IMR-90 (cell line): Measurements from ENCODE around the gene UBE2QL1. TPM values are rescaled to one million over a fixed set of nuclear protein-coding genes. Genes with fewer than 3 reads are reported as not detected.

Experiments
- ATAC-seq: fragments of 200-7000 bp; cut with Tn5 transposase; 2 replicates; pipeline ENCODE4 v1.9.1; 2020; ENCODE audit warnings: low read depth, mild to moderate bottlenecking, moderate library complexity
- BruUV-seq: library from RNA; stranded (reverse); fragments of 400-500 nt; replicated peaks from 2 replicates; lab custom pipeline; 2021; lab: Mats Ljungman, UMichigan
- CTCF ChIA-PET: fragments of 300-600 bp; formaldehyde crosslinking; extraction: SDS; loops from one replicate; lab custom pipeline; 2021; ENCODE audit warnings: antibody characterized with exemption; lab: Yijun Ruan, JAX
- POLR2A ChIA-PET: fragments of 300-600 bp; sonication (Branson Sonifier 250); formaldehyde crosslinking; loops from one replicate; lab custom pipeline; 2022; ENCODE audit warnings: antibody characterized with exemption; ENCODE audit not compliant: unreplicated experiment; lab: Charles Lee
- DNase-seq: peaks from one replicate; pipeline ENCODE4 v3.0.0; 2013
- H2AFZ ChIP-seq: replicated peaks from 2 replicates; pipeline ENCODE3; 2013; ENCODE audit warnings: low read length, mild to moderate bottlenecking; ENCODE audit not compliant: poor library complexity
- H2AK5ac ChIP-seq: 2 replicates; pipeline ENCODE4 v1.6.1; 2013; ENCODE audit warnings: low read depth, low read length, inconsistent platforms
- H2AK9ac ChIP-seq: replicated peaks from 2 replicates; pipeline ENCODE3; 2013; ENCODE audit warnings: mild to moderate bottlenecking, low read depth, low read length, moderate library complexity; ENCODE audit not compliant: poor library complexity
- H2BK120ac ChIP-seq: 2 replicates; pipeline ENCODE4 v1.6.1; 2013; ENCODE audit warnings: low read depth, low read length, inconsistent platforms
- H2BK15ac ChIP-seq: 3 replicates; pipeline ENCODE4 v1.6.1; 2013; ENCODE audit warnings: low read depth, low read length, inconsistent platforms
- H2BK20ac ChIP-seq: 2 replicates; pipeline ENCODE4 v1.6.1; 2013; ENCODE audit warnings: low read depth, mild to moderate bottlenecking, inconsistent platforms, low read length, moderate library complexity
- H2BK5ac ChIP-seq: 2 replicates; pipeline ENCODE4 v1.6.1; 2013; ENCODE audit warnings: mild to moderate bottlenecking, low read depth, low read length, inconsistent platforms; ENCODE audit not compliant: poor library complexity, severe bottlenecking
- H3K14ac ChIP-seq: replicated peaks from 2 replicates; pipeline ENCODE4 v1.6.1; 2013; ENCODE audit warnings: low read depth, low read length, inconsistent platforms
- H3K18ac ChIP-seq: 2 replicates; pipeline ENCODE4 v1.6.1; 2013; ENCODE audit warnings: low read depth, low read length, control low read depth
- H3K23ac ChIP-seq: 2 replicates; pipeline ENCODE4 v1.6.1; 2013; ENCODE audit warnings: low read depth, low read length, inconsistent platforms
- H3K27ac ChIP-seq: 2 replicates; pipeline ENCODE4 v1.5.1; 2013; ENCODE audit warnings: mild to moderate bottlenecking, control low read depth, low read length; ENCODE audit not compliant: insufficient read depth
- H3K27me3 ChIP-seq: 2 replicates; pipeline ENCODE4 v1.6.1; 2013; ENCODE audit warnings: low read length; ENCODE audit not compliant: control insufficient read depth, insufficient read depth
- H3K36me3 ChIP-seq: 2 replicates; pipeline ENCODE4 v1.6.1; 2013; ENCODE audit warnings: low read length, mixed read lengths; ENCODE audit not compliant: control insufficient read depth, insufficient read depth
- H3K4ac ChIP-seq: 2 replicates; pipeline ENCODE4 v1.6.1; 2013; ENCODE audit warnings: low read depth, low read length, inconsistent platforms
- H3K4me1 ChIP-seq: 2 replicates; pipeline ENCODE4 v1.6.1; 2013; ENCODE audit warnings: low read length, mixed read lengths; ENCODE audit not compliant: control insufficient read depth, insufficient read depth
- H3K4me2 ChIP-seq: 2 replicates; pipeline ENCODE4 v1.6.1; 2013; ENCODE audit warnings: low read depth, mild to moderate bottlenecking, control low read depth, low read length, moderate library complexity
- H3K4me3 ChIP-seq: 2 replicates; pipeline ENCODE4 v1.5.1; 2013; ENCODE audit warnings: low read depth, mild to moderate bottlenecking, control low read depth, low read length, moderate library complexity; ENCODE audit not compliant: insufficient read depth
- H3K56ac ChIP-seq: 2 replicates; pipeline ENCODE4 v1.6.1; 2013; ENCODE audit warnings: low read length, inconsistent platforms; ENCODE audit not compliant: insufficient read depth; ENCODE audit errors: extremely low read depth
- H3K79me1 ChIP-seq, 2 experiments: 2 replicates each; pipeline ENCODE4 v1.6.1; 2013; ENCODE audit warnings: low read length in 2 of 2, inconsistent platforms in 1 of 2, low read depth in 1 of 2
- H3K9ac ChIP-seq: 2 replicates; pipeline ENCODE4 v1.6.1; 2013; ENCODE audit warnings: low read depth, low read length, control low read depth
- H3K9me1 ChIP-seq: 2 replicates; pipeline ENCODE4 v1.6.1; 2013; ENCODE audit warnings: low read length, inconsistent platforms; ENCODE audit not compliant: insufficient read depth
- H3K9me3 ChIP-seq: 2 replicates; pipeline ENCODE4 v1.6.1; 2013; ENCODE audit warnings: low read length; ENCODE audit not compliant: control insufficient read depth, insufficient read depth
- H4K20me1 ChIP-seq: 2 replicates; pipeline ENCODE4 v1.6.1; 2013; ENCODE audit warnings: low read length, inconsistent platforms; ENCODE audit not compliant: insufficient read depth
- H4K5ac ChIP-seq: 2 replicates; pipeline ENCODE4 v1.6.1; 2013; ENCODE audit warnings: mild to moderate bottlenecking, low read depth, low read length, control low read depth
- H4K8ac ChIP-seq, 2 experiments: 2 replicates each; pipeline ENCODE4 v1.6.1; 2013; ENCODE audit warnings: low read depth in 2 of 2, low read length in 2 of 2, control low read depth in 1 of 2, inconsistent platforms in 1 of 2
- H4K91ac ChIP-seq: 2 replicates; pipeline ENCODE4 v1.6.1; 2013; ENCODE audit warnings: low read depth, low read length, inconsistent platforms; ENCODE audit not compliant: insufficient read depth
- CHD1 ChIP-seq: IDR thresholded peaks from 2 replicates; pipeline ENCODE4 v1.6.1; 2012; ENCODE audit warnings: low read depth, low read length, improper control_type of control experiment
- MAZ ChIP-seq: IDR thresholded peaks from 2 replicates; pipeline ENCODE4 v1.6.1; 2012; ENCODE audit warnings: low read depth, mild to moderate bottlenecking, low read length, improper control_type of control experiment, moderate library complexity, borderline replicate concordance
- NFE2L2 ChIP-seq: fragments of 150-350 bp; IDR thresholded peaks from 2 replicates; pipeline ENCODE4 v1.6.1; 2016; ENCODE audit warnings: low read depth, mild to moderate bottlenecking, low read length
- SMC3 ChIP-seq: fragments of 150-350 bp; IDR thresholded peaks from 2 replicates; pipeline ENCODE4 v1.6.1; 2016; ENCODE audit warnings: low read depth, mild to moderate bottlenecking, antibody characterized with exemption, low read length, moderate library complexity
- WGBS, 2 experiments: methylation state at CpG; one replicate each; pipeline versions ENCODE4 v1.1.5 to v1.1.7; 2013; ENCODE audit warnings: missing lambda C conversion rate in 2 of 2; ENCODE audit not compliant: insufficient read length in 1 of 2; ENCODE audit errors: extremely low coverage in 2 of 2; 5-methylcytosine and 5-hydroxymethylcytosine counted together
- dilution Hi-C: fragments of 300-500 bp; cut with HindIII; formaldehyde crosslinking; loops from one replicate; pipeline ENCODE4 v1.14.3; 2018; ENCODE audit warnings: low sequenced_read_pairs; ENCODE audit not compliant: unreplicated experiment
- in situ Hi-C: fragments of 300-500 bp; cut with MboI; formaldehyde crosslinking; loops from 3 replicates; pipeline ENCODE4 v1.14.3; 2019; ENCODE audit warnings: low sequenced_read_pairs, inconsistent platforms, mixed read lengths
- intact Hi-C: fragments of 100-400 bp; cut with micrococcal nuclease; formaldehyde crosslinking; loops from 2 replicates; pipeline ENCODE4 v1.10.0; 2022
- polyA plus RNA-seq, 3 experiments: library from polyadenylated mRNA; depleted of rRNA; stranded (reverse); fragments of >200 nt; gene quantifications; 2 replicates each; pipeline ENCODE4 v1.2.3, GENCODE V29; 2012; ENCODE audit warnings: low replicate concordance in 1 of 3
- total RNA-seq: library from RNA; depleted of rRNA; stranded (reverse); fragments of >200 nt; gene quantifications from 2 replicates; pipeline ENCODE4 v1.2.3, GENCODE V29; 2012

UBE2QL1 gene
- total and polyA plus RNA-seq, 2 of the 4 experiments (the other 2 are of a cell fraction), result not detected

- no peak overlapping the region for H3K18ac ChIP-seq
These were observed 22.0 kb downstream of the UBE2QL1 start for GRCh38 chr5:6470672-6471071.

More at GRCh38 chr5:6470672-6471071, 22.0 kb downstream of the UBE2QL1 start:
- DNase-seq (no peak), ATAC-seq (no peak)
- no peak overlapping the region for H4K5ac ChIP-seq
- peaks cover 13% of the 10 kb centered on the region for H3K27me3 ChIP-seq
- no peak overlapping the region for H3K4me3 ChIP-seq
- no peak overlapping the region for H3K9ac ChIP-seq
- H2BK5ac ChIP-seq, result no peak overlapping the region
- in situ Hi-C loops, result no loop called here
- H3K4ac ChIP-seq, result no peak overlapping the region
- no peak for TF ChIP-seq NFE2L2
- TF ChIP-seq CHD1, result no peak
- TF ChIP-seq MAZ, result no peak
- no peak for TF ChIP-seq SMC3
- no peak overlapping the region for H2BK120ac ChIP-seq
- H4K20me1 ChIP-seq, result no peaks in the 10 kb centered on the region
- H2AK5ac ChIP-seq, result no peak overlapping the region
- intact Hi-C loops, result no loop called here
- no peak overlapping the region for H2AFZ ChIP-seq
- WGBS, 2 experiments, result no CpG with 5 or more reads among the region's 4 CpGs
- no peak overlapping the region for H3K4me2 ChIP-seq
- dilution Hi-C loops, result no loop called here
- H2BK20ac ChIP-seq, result no peak overlapping the region
- no peak overlapping the region for H2BK15ac ChIP-seq
- no peak overlapping the region for H4K91ac ChIP-seq
- CTCF ChIA-PET, result no interaction called here
- no TSS peak for BruUV-seq
- no peak overlapping the region for H4K8ac ChIP-seq
- no peaks in the 10 kb centered on the region for H3K4me1 ChIP-seq
- H3K23ac ChIP-seq, result no peak overlapping the region
- no peak overlapping the region for H3K56ac ChIP-seq
- no peaks in the 10 kb centered on the region for H3K9me3 ChIP-seq
- POLR2A ChIA-PET, result no interaction called here
- no peaks in the 10 kb centered on the region for H3K9me1 ChIP-seq
- H2AK9ac ChIP-seq, result no peak overlapping the region
- no peak overlapping the region for H3K27ac ChIP-seq
- no peaks in the 10 kb centered on the region for H3K79me1 ChIP-seq
- H3K36me3 ChIP-seq, result no peaks in the 10 kb centered on the region
- no peak overlapping the region for H3K14ac ChIP-seq
